ENCODE results near the gene SERPINA3.
"Not testable (repeated sequence)": the region's sequence is repeated elsewhere in the genome, so short reads cannot be mapped to it uniquely, and the experiment has no call there.

The SERPINA3 gene

DNA sequence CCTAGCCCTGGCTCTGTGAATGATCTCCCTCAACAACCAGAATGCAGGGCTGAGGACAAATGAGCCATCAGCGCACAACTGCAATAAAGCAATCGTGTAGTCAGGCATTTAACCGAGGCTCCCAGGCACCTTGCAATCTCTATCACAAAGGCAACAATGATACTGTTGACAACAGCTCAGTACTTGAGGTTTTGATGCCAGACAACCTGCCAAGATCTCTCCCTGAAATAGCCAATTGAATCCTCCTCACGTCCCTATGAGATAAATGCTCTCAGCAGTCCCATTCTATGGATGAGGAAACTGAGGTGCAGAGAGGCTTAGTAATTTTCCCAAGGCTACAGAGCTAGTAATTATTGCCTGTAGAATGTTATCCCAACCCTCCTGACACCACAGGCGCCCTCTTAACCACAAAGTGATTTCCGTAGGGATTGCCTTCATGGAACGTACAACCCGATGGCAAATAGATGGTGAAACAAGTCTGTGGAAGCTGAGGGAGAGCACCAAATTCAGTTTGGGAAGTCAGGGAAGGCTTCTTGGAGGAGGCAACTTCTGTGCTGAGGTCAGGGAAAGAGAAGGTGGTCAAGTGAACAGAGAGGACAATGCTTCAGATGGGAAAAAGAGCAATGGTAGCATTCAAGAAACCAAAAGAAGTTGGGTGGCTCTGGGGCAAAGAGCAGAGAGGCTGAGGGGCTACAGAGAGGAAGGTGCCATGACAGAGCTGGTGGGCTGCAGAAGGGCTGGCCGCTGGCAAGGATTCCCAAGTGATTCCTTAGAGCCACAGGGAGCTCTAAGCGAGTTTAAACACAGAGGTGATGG lies 12.6 kb downstream of the SERPINA3 start:
- Mint-ChIP-seq H3K27ac (no peak overlapping the region), H3K36me3 (no peaks in the 10 kb centered on the region), H3K4me1 (no peaks in the 10 kb centered on the region), H3K27me3 (peaks cover 5 to 6% of the 10 kb centered on the region in 2 donors), H3K9me3 (peaks cover 0 to 2% of the 10 kb centered on the region in 2 donors), H3K4me3 (no peak overlapping the region)
- ATAC-seq (replicated peaks) (no peak), DNase-seq (no peak)

DNA sequence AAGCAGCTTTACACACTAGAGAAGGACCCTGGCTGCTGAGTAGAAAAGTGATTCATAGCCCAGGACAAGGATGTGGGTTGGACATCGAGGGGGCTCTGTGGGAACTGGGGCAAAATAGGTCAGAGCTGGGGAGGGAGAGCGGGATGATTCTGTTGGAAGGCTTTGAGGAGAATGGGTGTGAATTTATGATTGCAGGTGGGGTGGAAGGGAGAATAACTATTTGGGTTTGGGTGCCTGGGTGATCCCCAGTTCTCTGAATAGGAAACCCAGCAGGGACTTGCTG lies 13.1 kb downstream of the SERPINA3 start:
- H3K27ac Mint-ChIP-seq: no peak overlapping the region
- H3K36me3 Mint-ChIP-seq: no peaks in the 10 kb centered on the region
- no peak for DNase-seq
- H3K9me3 Mint-ChIP-seq: no peaks in the 10 kb centered on the region
- H3K27me3 Mint-ChIP-seq: peaks cover 5 to 6% of the 10 kb centered on the region in 2 donors
- no peak overlapping the region for H3K4me3 Mint-ChIP-seq
- ATAC-seq (replicated peaks): no peak
- no peaks in the 10 kb centered on the region for H3K4me1 Mint-ChIP-seq

DNA sequence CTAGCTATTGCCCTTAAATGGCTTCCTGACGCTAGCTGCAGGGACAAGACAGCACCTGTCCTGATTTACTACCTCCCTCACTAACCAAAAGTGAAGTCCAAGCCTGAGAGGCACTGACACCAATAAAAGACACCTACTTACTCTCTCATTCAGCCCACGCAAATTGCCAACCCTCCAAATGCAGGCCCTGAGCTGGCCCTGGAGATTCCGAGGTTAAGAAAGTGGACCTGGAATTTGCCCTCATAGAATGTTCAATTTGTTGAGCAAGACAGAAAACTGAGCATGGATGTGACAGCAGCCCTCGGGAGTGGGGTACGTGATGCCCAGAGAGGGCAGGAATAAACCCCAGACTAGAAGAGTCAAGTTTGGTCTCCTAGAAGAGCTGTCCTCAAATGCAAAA lies 16.4 kb downstream of the SERPINA3 start:
- H3K27me3 Mint-ChIP-seq: peaks cover 6 to 9% of the 10 kb centered on the region in 2 donors
- H3K36me3 Mint-ChIP-seq: no peaks in the 10 kb centered on the region
- H3K27ac Mint-ChIP-seq: no peak overlapping the region
- no peaks in the 10 kb centered on the region for H3K4me1 Mint-ChIP-seq
- DNase-seq (no peak), ATAC-seq (replicated peaks) (no peak)
- no peaks in the 10 kb centered on the region for H3K9me3 Mint-ChIP-seq
- H3K4me3 Mint-ChIP-seq: no peak overlapping the region

DNA sequence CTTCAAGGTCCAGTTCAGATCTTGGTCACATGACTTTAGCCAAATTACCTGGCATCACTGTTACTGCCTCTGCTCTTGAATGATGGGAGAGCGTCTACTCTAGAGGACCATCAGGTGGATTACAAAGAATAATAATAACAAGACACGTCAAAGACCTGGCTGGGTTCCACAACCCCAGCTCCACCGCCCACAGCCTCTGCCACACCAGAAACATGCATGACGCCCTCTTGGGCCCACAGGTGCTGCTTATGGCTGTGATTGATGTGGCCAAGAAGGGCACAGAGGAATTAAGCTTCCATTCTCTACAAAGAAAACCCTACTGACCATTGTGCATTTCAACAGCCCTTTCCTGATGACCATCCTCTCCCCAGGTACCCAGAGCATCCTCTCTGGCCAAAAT lies 18.2 kb downstream of the SERPINA3 start:
- Mint-ChIP-seq H3K4me1 (no peaks in the 10 kb centered on the region), H3K27me3 (peaks cover 6 to 9% of the 10 kb centered on the region in 2 donors), H3K27ac (no peak overlapping the region), H3K9me3 (no peaks in the 10 kb centered on the region), H3K36me3 (no peaks in the 10 kb centered on the region), H3K4me3 (no peak overlapping the region)
- no peak for DNase-seq
- no peak for ATAC-seq (replicated peaks)

DNA sequence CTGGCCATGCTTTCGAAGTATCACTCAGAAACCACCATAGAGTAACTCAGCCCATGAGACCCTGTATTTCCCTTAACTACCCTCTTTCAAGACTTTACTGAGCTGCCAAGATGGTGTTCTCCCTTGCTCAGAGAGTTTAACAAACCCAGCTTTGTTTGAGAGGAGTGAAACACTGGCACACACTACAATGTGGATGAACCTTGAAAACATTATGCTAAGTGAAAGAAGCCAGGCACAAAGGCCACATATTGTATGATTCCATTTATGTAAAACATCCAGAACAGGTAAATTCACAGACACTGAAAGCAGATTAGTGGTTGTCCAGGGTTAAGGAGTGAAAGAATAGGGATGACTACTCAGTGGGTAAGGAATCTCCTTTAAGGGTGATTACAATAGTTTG lies 18.9 kb downstream of the SERPINA3 start:
- Mint-ChIP-seq H3K4me3 (no peak overlapping the region), H3K36me3 (no peaks in the 10 kb centered on the region), H3K9me3 (no peaks in the 10 kb centered on the region), H3K27me3 (peaks cover 6 to 9% of the 10 kb centered on the region in 2 donors), H3K27ac (no peak overlapping the region), H3K4me1 (no peaks in the 10 kb centered on the region)
- no peak for DNase-seq
- ATAC-seq (replicated peaks): no peak

DNA sequence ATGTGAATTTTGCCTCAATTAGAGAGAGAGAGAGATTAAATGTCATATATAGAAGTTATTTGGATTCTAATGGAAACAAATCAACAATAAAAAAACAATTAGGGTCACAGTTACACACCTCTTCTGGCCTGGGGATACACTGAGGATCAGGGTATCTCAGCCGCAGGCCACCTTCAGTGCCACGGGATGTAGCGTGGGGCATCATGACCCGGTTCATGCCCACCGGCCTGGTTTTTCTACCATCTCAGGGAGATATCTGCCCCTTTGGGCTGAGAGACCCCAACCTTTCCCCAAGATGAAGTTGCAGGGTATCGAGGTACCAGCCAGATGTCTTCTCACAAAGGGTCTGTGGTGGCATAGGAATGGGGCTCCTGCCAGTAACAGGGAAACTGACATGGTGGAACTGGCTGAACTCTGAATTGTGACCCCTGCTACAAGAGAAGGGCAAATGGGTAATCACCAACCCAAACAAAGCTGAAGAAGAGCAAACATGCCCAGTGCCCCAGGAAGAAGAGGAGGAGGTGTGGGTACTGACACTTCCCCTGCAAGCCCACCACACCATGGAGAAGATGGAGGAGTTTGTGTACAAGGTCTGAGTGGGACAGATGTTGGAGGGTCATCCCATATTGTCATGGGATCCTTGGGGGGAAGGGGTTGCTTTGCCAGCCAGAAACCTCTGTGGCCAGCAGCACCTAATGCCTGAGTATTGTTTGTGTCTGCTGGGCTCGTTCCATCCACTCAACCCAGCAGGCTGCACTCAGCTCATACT lies 19.5 kb downstream of the SERPINA3 start:
- no peaks in the 10 kb centered on the region for H3K9me3 Mint-ChIP-seq
- peaks cover 6 to 9% of the 10 kb centered on the region in 2 donors for H3K27me3 Mint-ChIP-seq
- H3K27ac Mint-ChIP-seq: no peak overlapping the region
- no peak overlapping the region for H3K4me3 Mint-ChIP-seq
- H3K36me3 Mint-ChIP-seq: no peaks in the 10 kb centered on the region
- DNase-seq (no peak), ATAC-seq (replicated peaks) (no peak)
- H3K4me1 Mint-ChIP-seq: no peaks in the 10 kb centered on the region

DNA sequence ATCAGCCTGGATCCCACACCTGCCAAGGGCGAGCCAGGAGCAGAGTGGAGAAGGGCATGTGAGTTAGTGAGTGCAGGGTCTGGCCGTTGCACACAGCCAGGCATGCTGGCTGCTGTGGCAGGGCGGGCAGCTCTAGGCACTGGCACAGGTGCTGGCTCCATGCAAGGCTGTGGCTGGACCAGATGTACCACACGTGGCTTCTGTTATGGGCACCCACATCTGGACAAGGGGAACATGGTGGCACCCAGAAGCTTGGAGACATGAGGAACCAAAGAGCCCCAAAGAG lies 20.1 kb downstream of the SERPINA3 start:
- H3K36me3 Mint-ChIP-seq: no peaks in the 10 kb centered on the region
- H3K9me3 Mint-ChIP-seq: no peaks in the 10 kb centered on the region
- no peak overlapping the region for H3K27ac Mint-ChIP-seq
- no peaks in the 10 kb centered on the region for H3K4me1 Mint-ChIP-seq
- peaks cover 4 to 9% of the 10 kb centered on the region in 2 donors for H3K27me3 Mint-ChIP-seq
- ATAC-seq (replicated peaks): no peak
- no peak overlapping the region for H3K4me3 Mint-ChIP-seq
- DNase-seq: no peak

DNA sequence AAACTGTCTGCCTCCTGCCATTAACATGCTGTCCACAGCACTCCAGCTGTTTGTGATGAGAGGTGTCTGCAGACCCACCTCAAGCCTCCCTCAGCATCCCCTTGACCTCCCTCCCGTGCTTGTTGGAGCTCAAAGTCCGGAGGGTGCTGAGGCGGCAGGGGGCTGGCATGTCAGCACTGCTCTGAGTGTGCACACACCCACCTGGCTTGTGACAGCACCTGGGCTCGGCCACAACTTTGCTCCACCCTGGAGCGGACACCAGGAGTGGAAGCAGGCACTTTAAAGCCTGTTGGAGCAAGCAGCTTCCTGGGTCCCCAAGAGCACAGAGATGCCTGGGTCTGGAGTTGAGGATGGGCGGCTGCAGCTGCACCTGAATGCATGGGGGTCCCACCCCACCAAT lies 20.9 kb downstream of the SERPINA3 start:
- DNase-seq (no peak), ATAC-seq (replicated peaks) (no peak)
- Mint-ChIP-seq H3K27ac (no peak overlapping the region), H3K4me3 (no peak overlapping the region), H3K9me3 (no peaks in the 10 kb centered on the region), H3K27me3 (peaks cover 0 to 9% of the 10 kb centered on the region in 2 donors), H3K36me3 (no peaks in the 10 kb centered on the region), H3K4me1 (no peaks in the 10 kb centered on the region)

DNA sequence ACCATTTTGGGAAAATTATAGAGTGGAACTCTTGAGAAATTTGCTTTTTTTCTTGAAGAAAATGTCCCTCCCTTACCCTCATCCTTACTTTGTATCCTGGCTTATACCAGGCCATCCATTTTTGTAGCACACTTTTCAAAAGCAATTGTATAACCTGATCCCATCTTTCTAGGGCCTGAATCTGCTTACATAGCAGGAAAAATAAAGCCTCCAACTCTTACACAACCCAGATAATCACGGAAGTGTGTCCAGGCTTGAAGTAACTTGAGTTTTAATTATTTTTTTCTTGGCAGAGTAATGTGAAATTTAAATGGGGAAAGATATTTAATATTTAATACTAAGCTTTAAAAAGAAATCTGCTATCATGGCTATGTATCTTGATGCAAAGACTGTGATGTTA lies 23.0 kb downstream of the SERPINA3 start:
- ATAC-seq (replicated peaks): no peak
- Mint-ChIP-seq H3K36me3 (no peaks in the 10 kb centered on the region), H3K9me3 (peaks cover 0 to 2% of the 10 kb centered on the region in 2 donors), H3K27me3 (peaks cover 0 to 7% of the 10 kb centered on the region in 2 donors), H3K4me1 (peaks cover 2 to 4% of the 10 kb centered on the region in 2 donors), H3K4me3 (no peak overlapping the region), H3K27ac (no peak overlapping the region)
- no peak for DNase-seq

DNA sequence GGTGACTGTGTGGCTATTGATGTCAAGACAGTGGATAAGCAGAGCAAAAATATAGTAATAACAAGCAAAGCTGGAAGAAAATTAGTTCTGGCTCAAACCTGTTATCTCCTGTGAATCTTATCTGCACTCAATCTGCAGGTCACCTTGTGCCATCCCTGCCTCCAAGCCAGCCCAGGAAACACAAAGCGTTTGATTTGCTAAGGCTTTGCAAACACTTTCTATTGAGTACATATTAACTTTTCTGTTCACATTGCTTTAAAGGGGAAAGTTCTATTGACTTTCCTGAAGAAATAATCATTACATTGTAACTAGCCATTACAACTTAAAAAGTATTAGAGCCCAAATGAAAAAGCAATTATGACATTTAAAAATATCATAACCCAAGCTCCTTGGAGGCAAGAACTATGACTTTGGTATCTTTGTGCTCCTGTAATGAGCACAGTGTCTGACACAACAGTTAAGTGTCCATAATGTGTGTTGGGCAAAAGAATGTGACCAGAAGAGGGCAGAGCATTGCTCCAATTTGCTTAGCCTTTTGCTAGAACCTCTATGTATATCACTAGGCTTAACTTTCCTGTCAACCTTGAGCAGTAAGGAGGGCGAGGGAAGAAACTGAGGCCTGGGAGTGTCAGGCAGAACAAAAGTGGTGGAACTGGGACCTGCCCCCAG lies 24.7 kb downstream of the SERPINA3 start:
- no peak for DNase-seq
- no peak overlapping the region for H3K4me3 Mint-ChIP-seq
- no peak overlapping the region for H3K27ac Mint-ChIP-seq
- peaks cover 0 to 2% of the 10 kb centered on the region in 2 donors for H3K9me3 Mint-ChIP-seq
- H3K27me3 Mint-ChIP-seq: peaks cover 0 to 5% of the 10 kb centered on the region in 2 donors
- H3K36me3 Mint-ChIP-seq: no peaks in the 10 kb centered on the region
- H3K4me1 Mint-ChIP-seq: peaks cover 2 to 4% of the 10 kb centered on the region in 2 donors
- no peak for ATAC-seq (replicated peaks)

DNA sequence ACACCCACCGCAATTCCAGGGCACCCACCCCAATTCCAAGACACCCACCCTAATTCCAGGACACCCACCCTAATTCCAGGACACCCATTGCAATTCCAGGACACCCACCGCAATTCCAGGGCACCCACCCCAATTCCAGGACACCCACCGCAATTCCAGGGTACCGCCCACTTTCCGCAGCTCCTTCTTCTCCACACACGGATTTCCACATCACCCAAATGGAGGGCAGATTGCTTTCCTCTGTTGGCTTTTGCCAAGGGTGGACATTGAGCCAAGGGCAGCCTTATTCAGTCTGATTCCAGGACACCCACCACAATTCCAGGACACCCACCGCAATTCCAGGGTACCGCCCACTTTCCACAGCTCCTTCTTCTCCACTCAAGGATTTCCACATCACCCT lies 25.6 kb downstream of the SERPINA3 start:
- not testable (repeated sequence) for ATAC-seq (replicated peaks); H3K4me1 Mint-ChIP-seq; H3K27ac Mint-ChIP-seq; H3K9me3 Mint-ChIP-seq; H3K27me3 Mint-ChIP-seq; DNase-seq; H3K36me3 Mint-ChIP-seq; H3K4me3 Mint-ChIP-seq

DNA sequence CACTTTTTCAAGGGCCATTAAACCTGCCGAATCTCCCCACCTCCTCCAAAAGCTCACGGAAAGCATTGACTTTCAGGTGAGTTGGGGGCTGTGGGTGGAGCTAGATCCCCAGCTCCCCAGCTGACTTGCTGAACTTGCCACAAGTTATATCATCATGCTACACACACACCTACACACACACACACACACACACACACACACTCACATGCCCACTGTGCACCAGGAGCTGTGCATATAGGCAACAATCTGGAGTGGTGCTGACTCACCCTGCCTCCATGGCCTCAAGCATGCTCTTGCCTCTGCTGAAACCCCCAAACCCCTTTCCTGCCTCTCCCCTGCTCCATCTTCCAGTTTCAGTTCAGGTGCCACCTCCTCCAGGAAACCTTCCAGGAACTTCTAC lies 26.1 kb downstream of the SERPINA3 start:
- H3K36me3 Mint-ChIP-seq: no peaks in the 10 kb centered on the region
- peaks cover 2 to 4% of the 10 kb centered on the region in 2 donors for H3K4me1 Mint-ChIP-seq
- H3K27ac Mint-ChIP-seq: no peak overlapping the region
- DNase-seq (no peak), ATAC-seq (replicated peaks) (no peak)
- H3K9me3 Mint-ChIP-seq: peaks cover 0 to 2% of the 10 kb centered on the region in 2 donors
- no peak overlapping the region for H3K4me3 Mint-ChIP-seq
- H3K27me3 Mint-ChIP-seq: peaks cover 0 to 4% of the 10 kb centered on the region in 2 donors

DNA sequence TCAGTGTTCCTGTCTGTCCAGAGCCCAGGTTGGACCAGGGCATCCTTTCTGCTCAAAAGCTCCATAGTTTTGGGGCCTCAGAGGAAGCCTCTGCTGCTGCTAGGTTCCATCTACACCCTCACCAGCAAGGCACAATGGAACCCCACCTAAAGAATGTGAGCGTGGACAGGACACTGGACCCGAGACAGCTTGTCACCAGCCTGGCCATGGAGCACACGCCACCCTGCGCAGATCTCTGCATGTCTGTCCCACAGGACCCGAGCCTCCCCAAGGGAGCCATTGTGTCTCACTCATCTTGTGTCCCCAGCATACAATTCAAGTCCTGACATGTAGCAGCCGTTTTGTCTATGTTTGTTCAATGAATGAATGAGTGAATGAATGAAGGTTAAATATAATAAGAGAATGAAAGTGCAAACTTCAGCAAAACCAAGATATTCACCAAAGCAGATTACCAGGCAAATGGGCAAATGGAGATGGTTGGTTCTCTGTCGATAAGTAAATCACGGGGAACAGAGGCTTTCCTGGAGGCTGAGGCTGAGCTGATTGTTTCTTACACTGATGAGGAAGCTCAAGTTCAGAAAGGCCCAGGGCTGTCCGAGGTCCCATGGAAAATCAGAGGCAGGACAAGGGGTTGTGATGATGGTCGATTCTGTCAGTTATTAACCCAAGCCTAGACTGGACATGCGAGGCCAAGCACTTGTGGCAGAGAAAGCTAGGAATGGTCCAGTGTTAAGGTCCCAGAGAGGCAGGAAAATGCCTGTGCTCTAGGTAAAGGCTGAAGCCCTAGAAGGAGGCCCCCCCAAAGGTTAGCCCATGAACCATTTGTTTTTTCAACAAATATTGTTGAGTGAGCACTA lies 27.0 kb downstream of the SERPINA3 start:
- ATAC-seq (replicated peaks) (no peak), DNase-seq (no peak)
- peaks cover 4% of the 10 kb centered on the region in 2 donors for H3K27me3 Mint-ChIP-seq
- H3K27ac Mint-ChIP-seq: no peak overlapping the region
- H3K9me3 Mint-ChIP-seq: peaks cover 0 to 2% of the 10 kb centered on the region in 2 donors
- H3K36me3 Mint-ChIP-seq: no peaks in the 10 kb centered on the region
- H3K4me1 Mint-ChIP-seq: peaks cover 2 to 4% of the 10 kb centered on the region in 2 donors
- no peak overlapping the region for H3K4me3 Mint-ChIP-seq

Data from stimulated activated naive B cell treated with anti-CD40 and anti-IgM and Interleukin-4, amounts not matched to agents 10 μg/mL and 1 μg/mL and 100 μg/mL, for 72 hours (primary cell).